GM10266 (cell line): Measurements from ENCODE around the gene SLC8A3.
A peak's percentile ranks its signal among the peaks of the same experiment; 100 is the strongest.

Experiments
- DNase-seq: peaks from one replicate; pipeline ENCODE4 v3.0.0; 2012; ENCODE audit errors: extremely low spot score
- TF ChIP-seq, protein P1 (sequence below): IDR thresholded peaks from 2 replicates; pipeline ENCODE4 v1.5.1; 2012; ENCODE audit warnings: mild to moderate bottlenecking, low read depth; ENCODE audit not compliant: control insufficient read depth, insufficient read depth; ENCODE audit errors: missing control alignments

The SLC8A3 gene

DNA sequence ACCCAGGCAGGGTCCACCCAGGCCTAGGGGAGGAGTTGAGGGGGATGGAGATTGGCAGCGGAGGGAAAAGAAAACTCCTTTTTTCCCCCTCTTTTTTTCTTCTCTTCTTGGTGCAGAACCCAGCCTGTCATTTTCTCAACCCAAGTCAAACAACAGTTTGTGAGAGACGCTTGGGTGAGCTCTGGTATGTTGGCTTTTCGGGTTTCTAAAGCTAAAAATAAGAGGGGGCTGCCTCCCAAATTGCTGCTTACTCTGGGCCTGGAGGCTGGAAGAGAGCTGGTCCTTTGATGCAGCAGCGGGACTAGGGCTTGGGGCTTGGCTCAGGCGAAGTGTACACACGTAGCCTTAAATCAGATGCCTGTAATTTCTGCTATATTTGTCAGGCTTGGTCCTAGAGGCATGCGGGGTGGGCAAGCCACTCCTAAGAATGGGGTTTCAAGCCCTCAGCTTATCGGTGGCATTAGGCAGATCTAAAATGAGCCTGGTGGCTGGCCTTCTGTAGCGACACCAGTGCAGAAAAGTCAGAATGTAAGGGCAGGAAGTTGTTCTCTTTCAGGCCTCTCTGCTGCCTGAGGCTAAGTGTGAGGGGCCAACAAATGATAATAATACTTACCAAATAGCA, 816 bp upstream of the SLC8A3 start:
- TF ChIP-seq, protein P1, sequence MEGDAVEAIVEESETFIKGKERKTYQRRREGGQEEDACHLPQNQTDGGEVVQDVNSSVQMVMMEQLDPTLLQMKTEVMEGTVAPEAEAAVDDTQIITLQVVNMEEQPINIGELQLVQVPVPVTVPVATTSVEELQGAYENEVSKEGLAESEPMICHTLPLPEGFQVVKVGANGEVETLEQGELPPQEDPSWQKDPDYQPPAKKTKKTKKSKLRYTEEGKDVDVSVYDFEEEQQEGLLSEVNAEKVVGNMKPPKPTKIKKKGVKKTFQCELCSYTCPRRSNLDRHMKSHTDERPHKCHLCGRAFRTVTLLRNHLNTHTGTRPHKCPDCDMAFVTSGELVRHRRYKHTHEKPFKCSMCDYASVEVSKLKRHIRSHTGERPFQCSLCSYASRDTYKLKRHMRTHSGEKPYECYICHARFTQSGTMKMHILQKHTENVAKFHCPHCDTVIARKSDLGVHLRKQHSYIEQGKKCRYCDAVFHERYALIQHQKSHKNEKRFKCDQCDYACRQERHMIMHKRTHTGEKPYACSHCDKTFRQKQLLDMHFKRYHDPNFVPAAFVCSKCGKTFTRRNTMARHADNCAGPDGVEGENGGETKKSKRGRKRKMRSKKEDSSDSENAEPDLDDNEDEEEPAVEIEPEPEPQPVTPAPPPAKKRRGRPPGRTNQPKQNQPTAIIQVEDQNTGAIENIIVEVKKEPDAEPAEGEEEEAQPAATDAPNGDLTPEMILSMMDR = no peak
- peak; percentile 42 for DNase-seq

- TF ChIP-seq, protein P1 = no peak
- DNase-seq = no peak
These were observed 461 bp downstream of the SLC8A3 start for GRCh38 chr14:70188322-70188658.

GRCh38 chr14:70186900-70187451, 1.8 kb downstream of the SLC8A3 start:
- DNase-seq = peak; percentile 63

DNA sequence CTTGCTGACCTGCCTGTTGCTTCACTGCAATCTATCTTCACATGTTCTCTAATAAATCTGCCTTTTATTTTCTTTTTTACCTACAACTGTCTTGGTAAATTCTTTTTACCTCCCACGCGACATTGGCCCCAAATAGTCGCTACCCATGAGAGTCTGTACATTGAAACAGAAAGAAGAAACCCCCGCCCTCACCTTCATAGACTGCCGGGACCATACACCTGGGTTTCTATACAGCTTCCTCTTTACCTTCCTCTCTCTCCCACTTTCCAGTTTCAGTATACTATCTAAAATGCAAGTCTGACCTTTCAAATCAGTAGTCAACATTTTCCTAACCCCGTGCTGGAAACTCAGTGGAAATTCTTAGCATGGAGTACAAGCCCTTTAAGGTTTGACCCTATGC, 4.8 kb downstream of the SLC8A3 start:
- TF ChIP-seq, protein P1 = no peak

More at GRCh38 chr14:70186900-70187451, 1.8 kb downstream of the SLC8A3 start:
- TF ChIP-seq, protein P1 = no peak

DNA sequence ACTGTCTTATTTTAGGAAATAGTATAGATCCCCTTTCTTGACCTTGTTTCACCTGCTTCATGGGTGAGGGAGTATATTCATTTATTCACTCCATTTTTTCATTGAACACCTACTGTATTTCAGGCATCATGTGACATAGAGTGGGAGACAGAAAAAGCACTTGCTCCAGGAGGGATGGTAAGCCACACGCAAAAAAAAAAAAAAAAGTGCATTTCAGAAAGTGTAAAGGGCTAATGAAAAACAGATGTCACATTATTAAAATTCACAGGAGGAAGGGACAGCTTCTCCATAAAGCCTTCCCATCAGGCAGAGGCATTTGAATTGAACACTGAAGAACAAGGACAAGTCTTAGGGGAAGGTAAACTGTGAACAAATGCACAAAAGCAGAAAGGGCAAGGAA, 7.5 kb downstream of the SLC8A3 start:
- no peak for DNase-seq
- TF ChIP-seq, protein P1 = no peak

More for the DNA sequence above, 4.8 kb downstream of the SLC8A3 start:
- DNase-seq = peak; percentile 21

DNA sequence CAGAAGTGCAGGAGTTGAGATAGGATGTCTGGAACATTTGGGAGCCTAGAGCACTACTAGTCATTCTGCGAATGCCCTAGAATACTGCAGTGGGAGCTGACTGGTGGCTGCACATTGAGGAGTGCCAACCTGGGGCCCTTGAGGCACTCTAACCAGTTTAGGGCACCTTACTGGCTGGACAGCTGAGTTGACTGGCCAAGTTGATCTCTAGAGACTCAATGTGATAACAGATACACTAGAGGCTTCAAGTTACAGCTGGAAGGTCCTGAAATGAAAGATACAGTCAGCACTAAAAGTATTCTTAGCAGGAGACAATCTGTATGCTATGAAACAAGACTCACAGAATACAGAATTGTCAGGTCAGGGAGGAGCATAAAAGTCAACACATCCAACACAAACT, 8.0 kb downstream of the SLC8A3 start:
- DNase-seq = no peak
- TF ChIP-seq, protein P1 = no peak

GRCh38 chr14:70177081-70177800, 11.5 kb downstream of the SLC8A3 start:
- TF ChIP-seq, protein P1 = no peak
- no peak for DNase-seq
